AG09319 (cell line): ENCODE data around the gene ACSL6.

Experiments used
- DNase-seq: peaks from one replicate; pipeline ENCODE4 v3.0.0-alpha.2; 2010; ENCODE audit warnings: low read depth; ENCODE audit errors: extremely low read depth
- TF ChIP-seq, protein P1 (sequence below): IDR thresholded peaks from 2 replicates; pipeline ENCODE4 v1.5.1; 2011; ENCODE audit warnings: low read depth, mild to moderate bottlenecking, inconsistent platforms, low read length, moderate library complexity

Gene ACSL6

DNA sequence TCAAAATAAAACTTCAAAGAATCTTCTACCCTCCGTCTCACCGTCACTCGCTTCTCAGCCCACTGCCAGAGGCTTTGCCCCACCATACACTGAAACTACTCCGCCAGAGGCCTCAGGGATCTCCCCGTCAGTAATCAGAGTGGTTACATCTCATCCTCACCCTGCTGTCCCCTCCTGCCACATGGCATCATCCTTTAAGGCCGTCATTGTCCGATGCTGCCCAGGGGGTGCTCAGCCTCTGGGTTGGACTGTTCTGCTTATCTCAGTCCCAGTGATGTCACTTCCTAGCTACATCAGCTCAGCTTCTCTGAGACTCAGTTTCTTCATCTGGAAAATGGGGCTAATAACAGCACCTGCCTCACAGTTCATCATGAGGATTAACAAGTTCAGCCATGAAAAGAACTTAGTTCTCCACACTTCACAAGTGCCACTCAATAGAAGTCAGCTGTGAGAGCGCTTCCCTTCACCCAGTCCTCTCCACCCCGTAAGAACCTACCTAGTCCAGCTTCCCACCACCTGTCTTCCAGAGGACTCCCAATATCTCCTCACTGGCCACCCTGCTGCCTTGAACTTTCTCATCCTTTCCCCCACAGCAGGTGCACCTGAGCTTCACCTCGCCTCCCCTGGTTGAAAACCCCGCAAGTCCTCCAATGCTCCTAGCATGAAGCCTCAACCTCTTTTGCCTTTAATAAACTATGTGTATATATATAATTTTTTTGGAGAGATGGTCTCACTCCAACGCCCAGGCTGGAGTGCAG, 46.2 kb upstream of the ACSL6 start:
- TF ChIP-seq, protein P1, sequence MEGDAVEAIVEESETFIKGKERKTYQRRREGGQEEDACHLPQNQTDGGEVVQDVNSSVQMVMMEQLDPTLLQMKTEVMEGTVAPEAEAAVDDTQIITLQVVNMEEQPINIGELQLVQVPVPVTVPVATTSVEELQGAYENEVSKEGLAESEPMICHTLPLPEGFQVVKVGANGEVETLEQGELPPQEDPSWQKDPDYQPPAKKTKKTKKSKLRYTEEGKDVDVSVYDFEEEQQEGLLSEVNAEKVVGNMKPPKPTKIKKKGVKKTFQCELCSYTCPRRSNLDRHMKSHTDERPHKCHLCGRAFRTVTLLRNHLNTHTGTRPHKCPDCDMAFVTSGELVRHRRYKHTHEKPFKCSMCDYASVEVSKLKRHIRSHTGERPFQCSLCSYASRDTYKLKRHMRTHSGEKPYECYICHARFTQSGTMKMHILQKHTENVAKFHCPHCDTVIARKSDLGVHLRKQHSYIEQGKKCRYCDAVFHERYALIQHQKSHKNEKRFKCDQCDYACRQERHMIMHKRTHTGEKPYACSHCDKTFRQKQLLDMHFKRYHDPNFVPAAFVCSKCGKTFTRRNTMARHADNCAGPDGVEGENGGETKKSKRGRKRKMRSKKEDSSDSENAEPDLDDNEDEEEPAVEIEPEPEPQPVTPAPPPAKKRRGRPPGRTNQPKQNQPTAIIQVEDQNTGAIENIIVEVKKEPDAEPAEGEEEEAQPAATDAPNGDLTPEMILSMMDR: no peak
- no peak for DNase-seq

DNA sequence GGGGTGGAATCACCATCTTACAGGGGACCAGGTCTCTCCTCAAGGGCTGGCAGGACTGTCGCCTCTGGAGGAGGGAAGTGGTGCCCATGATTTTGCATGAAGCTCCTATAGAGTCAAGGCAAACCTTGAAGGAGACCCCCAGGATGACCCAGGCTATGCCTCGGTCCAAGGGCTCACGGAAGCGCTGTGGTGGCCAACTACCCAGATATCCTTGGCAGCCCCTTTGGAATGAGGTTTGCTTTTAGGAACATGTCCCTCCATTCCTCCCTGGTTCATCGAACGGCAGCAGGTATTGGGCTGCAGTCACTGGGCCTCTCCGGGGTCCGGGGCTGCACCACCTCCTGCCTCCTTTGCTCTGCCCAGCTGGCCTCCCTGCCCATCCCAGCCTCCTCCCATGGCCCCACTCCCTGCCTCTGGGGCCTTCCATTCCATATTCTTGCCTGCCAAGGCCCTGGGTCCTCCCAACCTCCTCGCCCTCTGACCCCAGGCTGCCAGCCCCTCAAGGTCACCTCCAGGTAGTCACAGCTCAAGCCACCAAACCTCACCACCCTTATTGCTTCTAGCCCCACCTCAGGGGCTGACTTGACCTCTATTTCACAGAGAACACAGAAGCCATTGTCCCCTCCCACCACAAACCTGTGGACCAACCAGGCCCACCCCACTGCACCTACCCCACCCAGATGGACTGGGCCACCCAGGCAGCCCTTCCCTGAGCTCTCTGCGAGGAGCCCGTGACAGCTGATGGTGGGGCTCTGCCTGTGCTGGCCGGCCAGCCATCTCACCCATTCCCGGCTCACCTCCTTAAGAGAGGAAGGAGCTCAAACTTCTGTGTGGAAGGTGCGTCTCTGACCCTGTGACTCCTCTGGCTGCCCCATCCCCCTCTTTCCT, 45.4 kb upstream of the ACSL6 start:
- TF ChIP-seq, protein P1: no peak
- no peak for DNase-seq

DNA sequence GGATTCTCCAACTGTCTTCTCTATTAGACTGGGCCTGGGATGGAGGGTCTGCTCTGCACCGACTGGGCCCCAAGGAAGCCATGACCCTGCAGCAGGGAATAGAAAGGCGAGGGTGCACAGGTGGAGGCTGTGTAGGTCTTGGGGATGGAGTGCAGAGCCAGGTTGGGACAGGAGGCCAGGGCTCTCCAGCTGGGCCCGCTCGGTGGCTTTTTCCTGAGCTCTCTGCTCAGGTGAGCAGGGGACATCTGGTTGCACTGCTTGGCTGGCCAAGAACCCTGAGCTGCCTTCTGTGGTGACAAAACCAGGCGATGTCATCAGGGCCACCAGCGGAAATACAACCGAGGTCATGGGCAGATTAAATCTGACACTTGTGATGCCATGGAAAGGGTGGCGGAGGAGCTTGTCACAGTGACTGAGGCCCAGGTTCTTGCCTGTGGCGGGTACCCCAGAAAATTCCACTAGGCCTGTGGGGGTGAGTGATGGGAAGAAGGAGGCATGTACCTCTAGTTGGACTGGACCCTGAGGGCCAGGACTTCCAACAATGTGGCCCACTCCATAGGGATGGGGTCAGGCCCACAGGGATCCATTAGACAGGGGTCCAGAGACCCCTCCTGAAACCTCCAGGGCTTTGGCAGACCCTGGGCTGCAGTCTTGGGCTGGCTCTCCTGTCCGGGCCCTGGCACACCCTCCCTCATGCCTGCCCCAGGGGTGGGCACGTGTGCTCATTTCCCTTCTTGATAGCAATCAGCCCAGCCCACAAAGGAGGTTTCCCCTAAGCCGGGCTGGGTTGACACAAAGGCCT, 44.6 kb upstream of the ACSL6 start:
- TF ChIP-seq, protein P1: no peak
- DNase-seq: no peak

DNA sequence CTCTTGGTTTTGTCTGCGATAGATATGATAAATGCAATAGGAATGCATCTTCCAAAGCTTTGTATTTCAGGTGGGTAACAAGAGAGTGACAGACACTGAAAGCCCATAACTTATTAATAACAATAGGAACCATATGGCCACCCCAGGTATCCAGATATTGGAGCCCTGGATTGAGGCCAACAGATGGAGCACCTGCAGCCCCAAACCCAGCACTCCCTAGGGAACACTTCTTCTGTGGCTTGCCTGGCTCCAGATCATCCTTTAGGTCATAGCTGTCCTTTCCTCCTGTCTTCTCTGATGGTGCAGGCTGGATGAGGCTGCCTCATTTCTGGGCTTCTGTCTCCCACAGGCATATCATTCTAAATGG, 44.0 kb upstream of the ACSL6 start:
- DNase-seq: no peak
- TF ChIP-seq, protein P1: no peak

DNA sequence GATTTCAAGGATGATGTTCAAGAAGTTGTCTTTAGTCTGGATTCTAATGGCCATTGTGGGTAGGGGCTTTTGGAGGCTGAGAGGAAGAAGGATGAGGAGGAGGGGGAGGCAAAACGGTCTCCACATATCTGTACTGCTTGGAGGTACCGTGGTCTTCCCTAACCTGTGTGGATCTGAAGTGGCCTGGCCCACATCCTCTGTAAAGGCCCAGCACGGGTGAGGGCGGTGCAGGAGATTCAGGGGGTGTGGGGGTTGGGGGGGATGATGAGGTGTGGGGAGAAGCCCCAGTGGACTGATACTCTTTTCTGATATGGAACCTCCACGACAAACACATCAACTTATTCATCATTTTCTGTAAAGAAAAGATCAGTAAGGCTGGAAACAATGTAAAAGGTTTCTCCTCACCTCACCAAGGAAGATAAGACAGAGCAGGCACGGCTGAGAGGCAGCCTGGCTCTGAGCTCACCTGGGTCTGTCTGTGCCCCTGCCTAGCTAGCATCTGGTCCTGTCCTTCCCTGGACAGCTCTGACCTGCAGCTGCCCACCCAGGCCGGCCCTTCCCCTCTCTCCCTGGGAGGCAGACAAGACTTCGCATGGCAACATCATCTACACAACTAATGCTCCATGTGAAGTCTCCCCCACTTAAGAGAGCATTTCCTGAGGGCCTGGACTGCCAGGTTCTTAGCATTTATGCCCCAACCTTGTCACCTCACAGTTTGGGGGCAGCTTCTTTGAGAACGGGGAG, 43.4 kb upstream of the ACSL6 start:
- no peak for DNase-seq
- TF ChIP-seq, protein P1: no peak

DNA sequence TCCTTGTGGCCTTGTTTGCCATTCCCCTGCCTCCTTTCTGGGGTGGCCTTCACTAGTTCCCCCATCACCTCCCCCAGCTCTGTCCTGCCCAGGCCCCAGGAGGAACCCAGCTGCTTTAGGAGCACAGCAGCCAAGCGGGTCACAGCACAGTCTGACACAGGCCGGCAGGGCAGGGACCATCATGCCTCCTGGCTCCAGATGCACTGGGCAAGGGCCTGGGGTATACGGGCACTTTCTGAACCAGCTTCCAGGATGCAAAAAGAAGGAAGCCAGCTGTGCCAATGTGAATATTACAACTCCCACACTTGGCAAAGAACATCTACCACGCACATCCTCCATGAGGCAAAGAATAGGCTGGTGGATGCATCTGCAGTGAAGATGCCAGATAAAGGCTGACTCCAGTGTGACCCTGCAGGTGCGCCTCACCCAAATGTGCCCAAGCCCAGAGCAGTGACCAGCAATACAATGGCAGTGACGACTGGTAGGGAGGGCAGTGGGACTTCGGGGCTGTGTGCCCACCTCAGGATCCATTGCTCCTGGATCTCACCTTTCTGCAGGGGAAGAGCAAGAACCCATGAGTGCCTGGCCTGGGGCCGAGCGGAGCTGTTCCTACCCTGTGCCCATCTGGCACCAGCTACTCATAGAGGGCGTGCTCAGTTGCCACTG, 42.7 kb upstream of the ACSL6 start:
- DNase-seq: no peak
- TF ChIP-seq, protein P1: no peak
